Ishikawa (cell line): Measurements from ENCODE around the gene LGI1.

Experiments used
- CEBPB ChIP-seq: IDR thresholded peaks from 2 replicates; pipeline ENCODE4 v1.6.1; 2012
- CREB1 ChIP-seq: IDR thresholded peaks from 2 replicates; pipeline ENCODE4 v1.6.1; 2012; ENCODE audit warnings: low read depth
- EGR1 ChIP-seq: IDR thresholded peaks from 2 replicates; pipeline ENCODE4 v1.6.1; 2012
- EP300 ChIP-seq: IDR thresholded peaks from 2 replicates; pipeline ENCODE4 v1.6.1; 2012; ENCODE audit warnings: borderline replicate concordance
- FOXM1 ChIP-seq: IDR thresholded peaks from 2 replicates; pipeline ENCODE4 v1.6.1; 2012; ENCODE audit warnings: low read depth, borderline replicate concordance
- MAX ChIP-seq: IDR thresholded peaks from 2 replicates; pipeline ENCODE4 v1.6.1; 2012
- NFIC ChIP-seq: IDR thresholded peaks from 2 replicates; pipeline ENCODE4 v1.6.1; 2012
- RAD21 ChIP-seq: IDR thresholded peaks from 2 replicates; pipeline ENCODE4 v1.6.1; 2012; ENCODE audit warnings: low read depth
- REST ChIP-seq: IDR thresholded peaks from 2 replicates; pipeline ENCODE4 v1.6.1; 2012; ENCODE audit warnings: low read depth, mild to moderate bottlenecking
- TAF1 ChIP-seq: IDR thresholded peaks from 2 replicates; pipeline ENCODE4 v1.6.1; 2012; ENCODE audit warnings: low read depth, mild to moderate bottlenecking
- TEAD4 ChIP-seq: IDR thresholded peaks from 2 replicates; pipeline ENCODE4 v1.6.1; 2012
- USF1 ChIP-seq: IDR thresholded peaks from 2 replicates; pipeline ENCODE4 v1.6.1; 2012
- YY1 ChIP-seq: IDR thresholded peaks from 2 replicates; pipeline ENCODE4 v1.6.1; 2012; ENCODE audit warnings: low read depth
- ZBTB7A ChIP-seq: IDR thresholded peaks from 2 replicates; pipeline ENCODE4 v1.6.1; 2012; ENCODE audit warnings: low read depth

GRCh38 chr10:93768892-93769291 lies 11.2 kb downstream of the LGI1 start:
- TF ChIP-seq FOXM1 (no peak), MAX (no peak), REST (no peak), YY1 (no peak), TAF1 (no peak), TEAD4 (no peak), NFIC (no peak), EP300 (no peak), CREB1 (no peak), RAD21 (no peak), USF1 (no peak), CEBPB (no peak), ZBTB7A (no peak), EGR1 (no peak)
